ENCODE results near the gene FLNB. TPM values are rescaled to one million over a fixed set of nuclear protein-coding genes. Genes with fewer than 3 reads are reported as not detected.

The FLNB gene
- total and polyA plus RNA-seq, 2 of the 13 experiments (the other 11 are each of a cell fraction or from before 2014, with no cell fraction given), result 106 to 130 TPM

GRCh38 chr3:58018892-58019742 is 10.9 kb downstream of the FLNB start:
- H3K4me1 ChIP-seq (ENCODE audit: insufficient read depth, low read length), result peaks cover 100% of the 10 kb centered on the region
- peak overlapping the region; percentile 72 for H3K4me2 ChIP-seq (ENCODE audit: low read depth, low read length)
- CTCF ChIA-PET (ENCODE audit: low intra/inter-chr PET ratio, low total read pairs), result no interaction called here
- peaks cover 76% of the 10 kb centered on the region for H4K20me1 ChIP-seq (ENCODE audit: insufficient read depth, low read length)
- H3K36me3 ChIP-seq (replicated peaks in 1 of 2; ENCODE audit: control insufficient read depth in 1 of 2, insufficient read depth in 2 of 2, low read length in 2 of 2), result peaks cover 2 to 13% of the 10 kb centered on the region in 2 experiments; a peak in 3 of 5 replicates
- in situ Hi-C loops (cut with HindIII; ENCODE audit: extremely low pct_ligation_motif_present, low pct_unique_long_range_greater_than_20kb), result no loop called here
- peaks cover 98% of the 10 kb centered on the region for H3K79me2 ChIP-seq (ENCODE audit: insufficient read depth, low read length)
- peak; percentile 96 for TF ChIP-seq ZNF770 (CRISPR knock-in tag; IDR thresholded peaks at IDR 0.05)
- TF ChIP-seq CEBPB (IDR thresholded peaks at IDR 0.05; ENCODE audit: borderline replicate concordance, low read depth, low read length), result peak; percentile 67; the same call in 1 of the 2 replicates
- 0 out of 2 replicates have a peak, but pooled peaks have one; percentile 15 for TF ChIP-seq ZNF263 (CRISPR knock-in tag; IDR thresholded peaks at IDR 0.05)
- TF ChIP-seq ZNF629 (CRISPR knock-in tag; conservative IDR thresholded peaks at IDR 0.05), result peak; percentile 93
- TF ChIP-seq TRIM24 (CRISPR knock-in tag; IDR thresholded peaks at IDR 0.05), result no peak
- peak; percentile 73 for TF ChIP-seq CEBPG (CRISPR knock-in tag; IDR thresholded peaks at IDR 0.05)
- TF ChIP-seq ZNF761 (CRISPR knock-in tag; conservative IDR thresholded peaks at IDR 0.05), result no peak
- TF ChIP-seq ZNF274 (CRISPR knock-in tag; IDR thresholded peaks at IDR 0.05), result no peak
- TF ChIP-seq CHD4 (IDR thresholded peaks at IDR 0.05; ENCODE audit: borderline replicate concordance, low read length), result peak; percentile 80; the same call in 1 of the 2 replicates
- TF ChIP-seq KDM1A (CRISPR knock-in tag; IDR thresholded peaks at IDR 0.05), result peak; percentile 47; the same call in 1 of the 2 replicates
- no peak for TF ChIP-seq ZZZ3 (CRISPR knock-in tag; IDR thresholded peaks at IDR 0.05; ENCODE audit: borderline replicate concordance)
- no peak for TF ChIP-seq ARNTL (CRISPR knock-in tag; IDR thresholded peaks at IDR 0.05)
- TF ChIP-seq ZMYM3 (CRISPR knock-in tag; IDR thresholded peaks at IDR 0.05), result peak; percentile 10; the same call in 1 of the 2 replicates
- TF ChIP-seq ZNF121 (CRISPR knock-in tag; IDR thresholded peaks at IDR 0.05), result 0 out of 2 replicates have a peak, but pooled peaks have one; percentile 65
- peak overlapping the region; percentile 69 for H3K27ac ChIP-seq (ENCODE audit: extremely low read length, insufficient read depth, low read length)
- H3K4me3 ChIP-seq (replicated peaks in 1 of 3; ENCODE audit: insufficient read depth in 1 of 3, low read depth in 2 of 3, low read length in 3 of 3), result peak overlapping the region in 2 of 3 experiments; percentile 7 to 16; a peak in 1 of 6 replicates
- ATAC-seq (no peak), FAIRE-seq (no peak), DNase-seq (ENCODE audit: low spot score) (no peak)
- no TSS peak for BruUV-seq (replicated peaks)
- POLR2A ChIA-PET, result interaction anchor here (0.8 to 3.0 kb wide), 7 partner anchors 10 to 84 kb away, joined by 3 to 13 read pairs (median 7); no protein-coding TSS in a partner anchor
- no peaks in the 10 kb centered on the region for H3K9me3 ChIP-seq (ENCODE audit: low read length)
- H2AFZ ChIP-seq (ENCODE audit: low read length), result no peak overlapping the region
- peak overlapping the region; percentile 46; the same call in 1 of the 2 replicates for H3K9ac ChIP-seq (ENCODE audit: insufficient read depth, low read depth, low read length)
- intact Hi-C loops (cut with micrococcal nuclease; ENCODE audit: unreplicated experiment), result no loop called here
- H3K27me3 ChIP-seq (ENCODE audit: control insufficient read depth in 1 of 2, insufficient read depth in 2 of 2, low read length in 2 of 2), result no peaks in the 10 kb centered on the region
- WGBS (ENCODE audit: low lambda C conversion rate), result 84% methylated on average over 8 of the region's 8 CpGs
